Ovary (tissue), 9 donors: ENCODE results near the gene TAB3. TPM values are rescaled to one million over a fixed set of nuclear protein-coding genes. Genes with fewer than 3 reads are reported as not detected.

ENCODE experiments used
- DNase-seq, 5 donors: peaks; one replicate each; pipeline ENCODE4 v3.0.0-alpha.2; 2019 to 2020
- H3K27ac ChIP-seq, 2 donors: fragments of 200-600 bp; one replicate each; pipeline versions ENCODE4 v1.5.1 to v1.8.0; 2019 to 2022
- H3K27me3 ChIP-seq: fragments of 200-600 bp; one replicate; pipeline ENCODE4 v1.8.0; 2022
- H3K36me3 ChIP-seq: fragments of 200-600 bp; sonication (generic); one replicate; pipeline ENCODE4 v1.5.1; 2019
- H3K4me1 ChIP-seq: one replicate; pipeline ENCODE4 v1.8.1; 2013; ENCODE audit warnings: mild to moderate bottlenecking, moderate library complexity; ENCODE audit not compliant: insufficient read depth
- H3K4me3 ChIP-seq: fragments of 200-600 bp; sonication (generic); one replicate; pipeline ENCODE4 v1.5.1; 2017
- H3K9me3 ChIP-seq, 2 donors: fragments of 200-600 bp in 1 of 2; sonication (generic) in 1 of 2; one replicate each; pipeline versions ENCODE4 v1.5.1 to v1.8.1; 2013 to 2019; ENCODE audit warnings: mild to moderate bottlenecking in 1 of 2, moderate library complexity in 1 of 2
- CTCF ChIP-seq, 3 donors: fragments of 450-650 bp in 2 of 3; fragments of 200-600 bp in 1 of 3; IDR thresholded peaks; one replicate each; pipeline versions ENCODE4 v1.5.1 to v1.8.0; 2016 to 2022; ENCODE audit warnings: antibody characterized with exemption in 3 of 3, mild to moderate bottlenecking in 1 of 3
- EP300 ChIP-seq: sonication (generic); formaldehyde crosslinking; IDR thresholded peaks from one replicate; pipeline ENCODE4 v1.6.1; 2017; ENCODE audit warnings: antibody characterized with exemption
- POLR2A ChIP-seq: fragments of 450-650 bp; IDR thresholded peaks from one replicate; pipeline ENCODE4 v1.6.1; 2017; ENCODE audit warnings: antibody characterized with exemption, mild to moderate bottlenecking, moderate library complexity
- WGBS, 3 donors: extraction: QIAGEN DNeasy Blood & Tissue Kit in 1 of 3; methylation state at CpG; one replicate each; pipeline versions ENCODE4 v1.1.5 to v1.1.7; 2013 to 2017; 5-methylcytosine and 5-hydroxymethylcytosine counted together
- intact Hi-C, 4 donors: fragments of 100-400 bp; cut with DNase I; formaldehyde crosslinking; loops; one replicate each; pipeline versions ENCODE4 v1.11.0 to v1.15.1; 2022 to 2023
- polyA plus RNA-seq, 2 donors: library from polyadenylated mRNA; stranded (reverse); fragments of 200-250 nt in 1 of 2; fragments of 350-450 nt in 1 of 2; fragmentation: Illumina TruSeq in 1 of 2; extraction: RNeasy Lipid Tissue Mini Kit (QIAGEN cat#74804) in 1 of 2; gene quantifications; one replicate each; pipeline ENCODE4 v1.2.3, GENCODE V29; 2013 to 2014
- total RNA-seq, 7 donors: library from RNA; depleted of rRNA in 2 of 7; stranded (reverse); fragments of >200 nt in 2 of 7; fragmentation: NEBNext Ultra II Directional in 3 of 7; extraction: Animal tissue kit (Norgen Biotek cat#: 25700) in 3 of 7; gene quantifications; one replicate each; pipeline versions ENCODE4 v1.1.0 to v1.2.4, GENCODE V29; 2016 to 2023
- donor health status: DM: no; HTN: no; CAD: no; lungs with moderate emphysema.
- donor health status: DM: no; HTN: no; CAD: no.
- donor health status: Bipolar disorder and iron deficiency.
- donor health status: DM: yes; HTN: yes; CAD: no.
- donor health status: DM: no; HTN: no; CAD: no.
- donor health status: DM: yes; HTN: yes; CAD: no.

Gene TAB3
- total and polyA plus RNA-seq, 9 donors = 7.8 to 29.5 (median 21.0) TPM

- no peaks in the 10 kb centered on the region for H3K9me3 ChIP-seq
- intact Hi-C loops = no loop called here
- no peaks in the 10 kb centered on the region for H3K4me1 ChIP-seq
- no peaks in the 10 kb centered on the region for H3K36me3 ChIP-seq
- no peak overlapping the region for H3K27ac ChIP-seq
- 69 to 82% (median 73%) methylated on average over 2 of the region's 2 CpGs for WGBS, 3 donors
- TF ChIP-seq EP300 = no peak
- TF ChIP-seq POLR2A = no peak
- TF ChIP-seq CTCF (IDR thresholded peaks at IDR 0.05) = no peak
- H3K4me3 ChIP-seq = no peak overlapping the region
- no peaks in the 10 kb centered on the region for H3K27me3 ChIP-seq
- DNase-seq = no peak
These were observed 66.3 kb downstream of the TAB3 start for GRCh38 chrX:30822764-30823163.

- no peak for TF ChIP-seq POLR2A
- no peak for TF ChIP-seq CTCF (IDR thresholded peaks at IDR 0.05)
- no peak for TF ChIP-seq EP300
- 46 to 57% (median 47%) methylated on average over 3 of the region's 3 CpGs for WGBS, 3 donors
- no peak overlapping the region for H3K27ac ChIP-seq
- intact Hi-C loops = no loop called here
- DNase-seq = no peak
- H3K27me3 ChIP-seq = no peaks in the 10 kb centered on the region
- H3K4me1 ChIP-seq = no peaks in the 10 kb centered on the region
- H3K36me3 ChIP-seq = no peaks in the 10 kb centered on the region
- no peaks in the 10 kb centered on the region for H3K9me3 ChIP-seq
- no peak overlapping the region for H3K4me3 ChIP-seq
These were observed 66.9 kb downstream of the TAB3 start for GRCh38 chrX:30822068-30822681.

- DNase-seq = no peak
- H3K4me3 ChIP-seq = no peak overlapping the region
- no peaks in the 10 kb centered on the region for H3K9me3 ChIP-seq
- no peak overlapping the region for H3K27ac ChIP-seq
- no peak for TF ChIP-seq CTCF (IDR thresholded peaks at IDR 0.05)
- no peak for TF ChIP-seq EP300
- TF ChIP-seq POLR2A = no peak
- H3K4me1 ChIP-seq = no peaks in the 10 kb centered on the region
- no peaks in the 10 kb centered on the region for H3K27me3 ChIP-seq
- 42 to 64% (median 60%) methylated on average over 1 of the region's 1 CpG for WGBS, 3 donors
- H3K36me3 ChIP-seq = no peaks in the 10 kb centered on the region
- intact Hi-C loops = no loop called here
These were observed 67.9 kb downstream of the TAB3 start for GRCh38 chrX:30821116-30821515.

GRCh38 chrX:30819080-30819479 is 70.0 kb downstream of the TAB3 start:
- Histone ChIP-seq H3K27ac (no peak overlapping the region), H3K4me3 (no peak overlapping the region), H3K9me3 (no peaks in the 10 kb centered on the region), H3K4me1 (no peaks in the 10 kb centered on the region), H3K27me3 (no peaks in the 10 kb centered on the region), H3K36me3 (no peaks in the 10 kb centered on the region)
- intact Hi-C loops = no loop called here
- WGBS, 3 donors = 60 to 65% (median 62%) methylated on average over 2 of the region's 2 CpGs
- no peak for DNase-seq
- no peak for TF ChIP-seq EP300
- TF ChIP-seq CTCF (IDR thresholded peaks at IDR 0.05) = no peak
